ENCODE data around the gene GCNA.

Gene GCNA

DNA sequence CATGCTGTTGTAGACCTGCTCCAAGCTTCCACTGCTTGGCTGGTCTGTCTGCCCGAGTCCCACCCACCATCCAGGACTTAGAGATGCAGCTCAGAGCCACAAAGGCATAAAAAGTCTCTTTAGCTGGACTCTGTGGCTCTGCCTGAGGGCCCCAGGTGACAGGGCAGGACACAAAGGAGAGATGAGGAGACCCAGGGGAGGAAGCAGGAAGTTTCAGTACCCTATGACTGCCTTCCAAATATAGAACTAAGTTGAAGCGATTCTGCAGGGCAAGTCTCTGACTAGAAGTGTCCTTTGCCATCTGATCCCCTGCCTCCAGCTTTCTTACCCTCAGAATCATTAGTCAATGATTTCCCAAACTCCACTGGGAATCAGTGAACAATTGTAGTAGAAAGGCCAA is 51.2 kb downstream of the GCNA start:
- H3K4me2 ChIP-seq (ENCODE audit: low read depth, low read length): peak overlapping the region; percentile 86
- H3F3A ChIP-seq (ENCODE audit: insufficient read depth, low read length): peaks cover 30% of the 10 kb centered on the region
- TF ChIP-seq, protein P1, sequence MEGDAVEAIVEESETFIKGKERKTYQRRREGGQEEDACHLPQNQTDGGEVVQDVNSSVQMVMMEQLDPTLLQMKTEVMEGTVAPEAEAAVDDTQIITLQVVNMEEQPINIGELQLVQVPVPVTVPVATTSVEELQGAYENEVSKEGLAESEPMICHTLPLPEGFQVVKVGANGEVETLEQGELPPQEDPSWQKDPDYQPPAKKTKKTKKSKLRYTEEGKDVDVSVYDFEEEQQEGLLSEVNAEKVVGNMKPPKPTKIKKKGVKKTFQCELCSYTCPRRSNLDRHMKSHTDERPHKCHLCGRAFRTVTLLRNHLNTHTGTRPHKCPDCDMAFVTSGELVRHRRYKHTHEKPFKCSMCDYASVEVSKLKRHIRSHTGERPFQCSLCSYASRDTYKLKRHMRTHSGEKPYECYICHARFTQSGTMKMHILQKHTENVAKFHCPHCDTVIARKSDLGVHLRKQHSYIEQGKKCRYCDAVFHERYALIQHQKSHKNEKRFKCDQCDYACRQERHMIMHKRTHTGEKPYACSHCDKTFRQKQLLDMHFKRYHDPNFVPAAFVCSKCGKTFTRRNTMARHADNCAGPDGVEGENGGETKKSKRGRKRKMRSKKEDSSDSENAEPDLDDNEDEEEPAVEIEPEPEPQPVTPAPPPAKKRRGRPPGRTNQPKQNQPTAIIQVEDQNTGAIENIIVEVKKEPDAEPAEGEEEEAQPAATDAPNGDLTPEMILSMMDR (IDR thresholded peaks at IDR 0.05; ENCODE audit: low read length): no peak
- TF ChIP-seq EZH2phosphoT487 (IDR thresholded peaks at IDR 0.05; ENCODE audit: low read length): no peak
- peak overlapping the region; percentile 35 for H2AFZ ChIP-seq (ENCODE audit: low read length)
- no peaks in the 10 kb centered on the region for H3K9me2 ChIP-seq (replicated peaks; ENCODE audit: insufficient read depth, low read length)
- no peaks in the 10 kb centered on the region for H3K36me3 ChIP-seq (replicated peaks; ENCODE audit: insufficient read depth, low read length)
- H3K9ac ChIP-seq (ENCODE audit: low read length): peak overlapping the region; percentile 40; the same call in 1 of the 2 replicates
- H3K27me3 ChIP-seq (replicated peaks; ENCODE audit: insufficient read depth, low read length): no peaks in the 10 kb centered on the region
- H3K4me1 ChIP-seq (ENCODE audit: low read length): peaks cover 42% of the 10 kb centered on the region
- DNase-seq: peak; percentile 61
- no peaks in the 10 kb centered on the region for H3K9me3 ChIP-seq (replicated peaks; ENCODE audit: insufficient read depth, low read length)
- no peaks in the 10 kb centered on the region for H3K79me2 ChIP-seq (ENCODE audit: low read length)
- H3K27ac ChIP-seq (ENCODE audit: low read length): peak overlapping the region; percentile 97
- peak overlapping the region; percentile 1; the same call in 1 of the 2 replicates for H3K4me3 ChIP-seq (ENCODE audit: low read length)
- H4K20me1 ChIP-seq (ENCODE audit: insufficient read depth, low read length): no peaks in the 10 kb centered on the region

DNA sequence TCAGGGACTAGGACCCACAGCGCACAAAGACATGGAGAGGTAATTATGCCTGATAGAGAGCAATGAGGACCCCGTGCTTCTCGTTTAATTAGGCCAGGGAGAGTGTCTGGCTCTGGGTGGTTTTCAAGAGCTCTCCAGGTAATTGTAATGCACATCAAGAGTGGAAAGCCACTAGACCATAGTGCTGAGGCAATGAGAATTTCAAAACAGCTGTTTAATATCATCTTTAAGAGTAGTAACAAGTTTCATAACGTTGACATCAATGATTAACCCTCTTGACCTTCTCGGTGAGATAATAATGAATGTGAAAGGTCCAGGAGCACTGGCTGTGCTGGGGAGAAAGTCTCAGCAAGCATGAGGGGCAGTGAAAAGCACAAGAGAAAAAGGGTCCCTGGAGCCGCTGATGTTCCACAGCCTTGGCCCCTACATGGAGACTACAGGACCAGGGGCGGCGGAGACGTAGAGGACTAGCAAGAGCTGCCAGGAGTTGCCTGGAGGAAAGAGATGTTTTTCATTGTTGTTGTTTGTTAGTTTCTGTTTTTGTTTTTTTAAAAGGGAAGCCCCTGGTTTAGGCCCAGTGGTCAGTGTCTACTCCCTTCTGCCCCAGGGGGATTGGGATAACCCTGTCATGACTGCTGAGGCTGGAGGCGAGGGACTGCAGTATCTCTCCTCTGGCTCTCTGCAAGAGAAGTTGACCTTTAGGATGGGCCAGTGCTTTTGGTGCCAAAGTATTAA is 54.9 kb downstream of the GCNA start:
- no peaks in the 10 kb centered on the region for H3K36me3 ChIP-seq (replicated peaks; ENCODE audit: insufficient read depth, low read length)
- DNase-seq: no peak
- TF ChIP-seq, protein P1 (IDR thresholded peaks at IDR 0.05; ENCODE audit: low read length): no peak
- H3F3A ChIP-seq (ENCODE audit: insufficient read depth, low read length): peaks cover 16% of the 10 kb centered on the region
- no peaks in the 10 kb centered on the region for H3K27me3 ChIP-seq (replicated peaks; ENCODE audit: insufficient read depth, low read length)
- no peaks in the 10 kb centered on the region for H3K79me2 ChIP-seq (ENCODE audit: low read length)
- H3K9me2 ChIP-seq (replicated peaks; ENCODE audit: insufficient read depth, low read length): no peaks in the 10 kb centered on the region
- H3K27ac ChIP-seq (ENCODE audit: low read length): no peak overlapping the region
- H3K4me2 ChIP-seq (ENCODE audit: low read depth, low read length): no peak overlapping the region
- H3K4me3 ChIP-seq (ENCODE audit: low read length): no peak overlapping the region
- no peak overlapping the region for H2AFZ ChIP-seq (ENCODE audit: low read length)
- H3K9me3 ChIP-seq (replicated peaks; ENCODE audit: insufficient read depth, low read length): no peaks in the 10 kb centered on the region
- H4K20me1 ChIP-seq (ENCODE audit: insufficient read depth, low read length): no peaks in the 10 kb centered on the region
- H3K4me1 ChIP-seq (ENCODE audit: low read length): peaks cover 43% of the 10 kb centered on the region
- no peak overlapping the region for H3K9ac ChIP-seq (ENCODE audit: low read length)

DNA sequence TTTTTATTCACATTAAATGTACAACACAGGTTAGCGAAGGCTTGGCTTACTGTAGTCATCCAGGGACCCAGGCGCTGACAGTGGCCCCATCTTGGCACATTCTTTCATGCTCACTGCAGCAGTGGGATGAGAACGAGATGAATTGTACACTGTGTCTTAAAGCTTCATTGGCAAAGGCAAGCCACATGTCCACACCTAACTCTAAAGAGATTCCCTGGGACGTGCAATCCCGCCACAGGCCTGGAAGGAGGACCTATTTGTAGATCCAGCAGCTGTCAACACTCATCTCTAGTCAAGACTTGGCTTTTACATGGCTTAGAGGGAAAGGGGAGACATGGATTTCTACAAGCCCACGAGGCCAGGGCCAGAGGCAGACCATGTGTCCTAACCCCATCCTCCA is 56.1 kb downstream of the GCNA start:
- no peaks in the 10 kb centered on the region for H3K9me3 ChIP-seq (replicated peaks; ENCODE audit: insufficient read depth, low read length)
- no peaks in the 10 kb centered on the region for H4K20me1 ChIP-seq (ENCODE audit: insufficient read depth, low read length)
- no peaks in the 10 kb centered on the region for H3K27me3 ChIP-seq (replicated peaks; ENCODE audit: insufficient read depth, low read length)
- H2AFZ ChIP-seq (ENCODE audit: low read length): no peak overlapping the region
- H3K36me3 ChIP-seq (replicated peaks; ENCODE audit: insufficient read depth, low read length): no peaks in the 10 kb centered on the region
- H3K4me1 ChIP-seq (ENCODE audit: low read length): peaks cover 34% of the 10 kb centered on the region
- peaks cover 6% of the 10 kb centered on the region for H3F3A ChIP-seq (ENCODE audit: insufficient read depth, low read length)
- H3K4me2 ChIP-seq (ENCODE audit: low read depth, low read length): no peak overlapping the region
- H3K27ac ChIP-seq (ENCODE audit: low read length): no peak overlapping the region
- H3K4me3 ChIP-seq (ENCODE audit: low read length): no peak overlapping the region
- no peak overlapping the region for H3K9ac ChIP-seq (ENCODE audit: low read length)
- DNase-seq: no peak
- H3K79me2 ChIP-seq (ENCODE audit: low read length): no peaks in the 10 kb centered on the region
- TF ChIP-seq, protein P1 (IDR thresholded peaks at IDR 0.05; ENCODE audit: low read length): no peak
- TF ChIP-seq EZH2phosphoT487 (IDR thresholded peaks at IDR 0.05; ENCODE audit: low read length) (no peak), EZH2 (optimal IDR thresholded peaks at IDR 0.05; ENCODE audit: low read depth, low read length) (no peak)
- H3K9me2 ChIP-seq (replicated peaks; ENCODE audit: insufficient read depth, low read length): no peaks in the 10 kb centered on the region
